ENCODE measurements around the gene PI3. TPM values are rescaled to one million over a fixed set of nuclear protein-coding genes. Genes with fewer than 3 reads are reported as not detected.

The PI3 gene
- total and polyA plus RNA-seq, 5 donors = not detected

DNA sequence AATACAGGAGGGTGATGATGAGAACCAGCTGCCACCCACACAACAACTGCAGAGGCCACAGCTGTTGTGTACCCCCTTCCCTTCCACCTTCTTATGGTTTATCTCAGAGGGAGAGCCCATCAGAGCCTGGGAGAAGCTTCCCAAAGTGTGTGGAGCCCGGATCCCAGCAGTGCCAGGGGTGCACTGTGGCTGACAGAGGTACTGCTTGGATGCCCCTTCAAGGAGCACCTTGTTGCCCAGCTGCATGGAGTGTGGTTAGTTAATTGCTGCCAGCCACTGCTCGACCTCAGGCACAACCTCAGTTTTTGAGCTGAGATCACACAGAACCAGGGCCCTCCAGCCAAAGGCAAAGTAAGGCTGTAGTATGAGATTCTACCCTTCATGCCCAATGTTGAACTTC lies 13.0 kb downstream of the PI3 start:
- H3K9me3 ChIP-seq (ENCODE audit: control insufficient read depth, low read length) = no peaks in the 10 kb centered on the region
- H3K4me3 ChIP-seq (ENCODE audit: low read length) = no peak overlapping the region
- H3K4me1 ChIP-seq (ENCODE audit: control insufficient read depth, insufficient read depth, low read length) = peaks cover 2% of the 10 kb centered on the region
- no peaks in the 10 kb centered on the region for H3K27me3 ChIP-seq (ENCODE audit: control insufficient read depth, insufficient read depth)
- WGBS = 47% methylated on average over 2 of the region's 2 CpGs
- intact Hi-C loops (cut with DNase I) = no loop called here
- DNase-seq = no peak
- no peak for ATAC-seq
- H3K27ac ChIP-seq (ENCODE audit: low read length) = no peak overlapping the region

DNA sequence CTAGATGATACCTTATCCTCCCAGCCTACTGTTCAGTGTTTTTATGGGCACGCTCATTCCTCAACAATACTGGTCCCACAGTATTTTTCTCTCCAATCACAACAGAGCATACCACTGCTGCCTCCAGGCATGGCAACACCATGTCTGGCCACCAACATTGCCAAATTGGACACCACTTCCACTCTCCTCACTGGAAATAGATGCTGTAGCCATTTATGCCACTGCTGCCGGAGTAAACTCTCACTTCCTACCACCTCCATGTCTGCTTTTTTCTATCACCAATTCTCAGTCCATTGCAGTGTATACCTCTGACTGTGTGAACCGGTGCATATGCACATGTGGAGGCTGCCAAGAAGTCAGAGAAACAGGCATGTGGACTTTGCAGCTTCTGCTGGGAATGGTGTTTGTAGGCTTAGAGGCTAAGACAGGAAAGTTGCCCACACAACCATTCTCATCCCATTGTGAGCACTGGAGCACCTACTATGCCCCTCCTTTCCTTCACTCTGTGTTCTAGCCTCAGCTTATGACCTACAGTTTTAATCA lies 14.4 kb downstream of the PI3 start:
- H3K4me3 ChIP-seq (ENCODE audit: low read length) = no peak overlapping the region
- intact Hi-C loops (cut with DNase I) = no loop called here
- DNase-seq (no peak), ATAC-seq (no peak)
- no peak overlapping the region for H3K27ac ChIP-seq (ENCODE audit: low read length)
- no peaks in the 10 kb centered on the region for H3K9me3 ChIP-seq (ENCODE audit: control insufficient read depth, low read length)
- 87% methylated on average over 3 of the region's 3 CpGs for WGBS
- no peaks in the 10 kb centered on the region for H3K27me3 ChIP-seq (ENCODE audit: control insufficient read depth, insufficient read depth)
- H3K4me1 ChIP-seq (ENCODE audit: control insufficient read depth, insufficient read depth, low read length) = peaks cover 2% of the 10 kb centered on the region

DNA sequence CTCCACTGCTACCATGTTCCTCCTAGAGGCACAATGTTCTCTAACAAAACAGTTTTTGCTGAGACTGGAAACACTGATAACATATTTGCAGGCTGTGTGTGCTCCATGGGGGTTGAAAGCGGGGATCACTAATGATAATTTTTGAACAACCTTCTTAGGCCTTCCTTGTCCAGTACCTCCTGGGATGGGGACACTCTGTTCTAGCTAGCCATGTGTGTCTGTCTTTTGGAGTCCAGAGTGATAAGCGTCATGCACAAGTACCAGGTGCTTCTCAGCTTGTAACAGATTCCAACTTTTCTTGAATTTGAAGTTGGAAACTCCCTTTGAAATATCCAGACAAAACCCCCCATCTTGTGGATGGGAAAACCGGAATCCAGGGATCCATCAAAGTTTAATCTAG lies 15.2 kb downstream of the PI3 start:
- intact Hi-C loops (cut with DNase I) = no loop called here
- no peak overlapping the region for H3K27ac ChIP-seq (ENCODE audit: low read length)
- H3K27me3 ChIP-seq (ENCODE audit: control insufficient read depth, insufficient read depth) = no peaks in the 10 kb centered on the region
- WGBS = 79% methylated on average over 3 of the region's 3 CpGs
- ATAC-seq (no peak), DNase-seq (no peak)
- H3K4me1 ChIP-seq (ENCODE audit: control insufficient read depth, insufficient read depth, low read length) = peaks cover 2% of the 10 kb centered on the region
- H3K9me3 ChIP-seq (ENCODE audit: control insufficient read depth, low read length) = no peaks in the 10 kb centered on the region
- H3K4me3 ChIP-seq (ENCODE audit: low read length) = no peak overlapping the region

DNA sequence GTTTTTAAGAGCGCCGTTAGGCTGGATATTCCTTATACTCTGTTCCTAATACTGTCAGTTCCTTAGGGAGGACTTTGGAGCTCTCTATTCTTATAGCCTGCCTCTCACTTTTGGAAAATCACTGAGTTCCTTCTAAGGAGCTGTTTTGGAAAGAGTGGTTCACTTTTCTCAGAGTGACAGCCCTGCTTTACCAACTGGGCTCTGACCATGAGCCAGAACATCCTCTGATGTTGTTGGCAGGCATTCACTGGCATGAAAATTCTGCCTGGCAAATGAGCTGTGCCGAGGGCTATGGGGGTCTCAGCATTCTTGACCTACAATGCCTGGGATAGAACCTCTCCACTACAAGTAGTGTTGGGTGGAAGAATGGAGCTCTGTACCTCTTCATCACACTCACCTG lies 17.2 kb downstream of the PI3 start:
- DNase-seq (no peak), ATAC-seq (no peak)
- Histone ChIP-seq H3K4me1 (ENCODE audit: control insufficient read depth, insufficient read depth, low read length) (peaks cover 2% of the 10 kb centered on the region), H3K27me3 (ENCODE audit: control insufficient read depth, insufficient read depth) (no peaks in the 10 kb centered on the region), H3K4me3 (ENCODE audit: low read length) (no peak overlapping the region), H3K27ac (ENCODE audit: low read length) (no peak overlapping the region), H3K9me3 (ENCODE audit: control insufficient read depth, low read length) (no peaks in the 10 kb centered on the region)
- intact Hi-C loops (cut with DNase I) = no loop called here
- 89% methylated on average over 3 of the region's 3 CpGs for WGBS

DNA sequence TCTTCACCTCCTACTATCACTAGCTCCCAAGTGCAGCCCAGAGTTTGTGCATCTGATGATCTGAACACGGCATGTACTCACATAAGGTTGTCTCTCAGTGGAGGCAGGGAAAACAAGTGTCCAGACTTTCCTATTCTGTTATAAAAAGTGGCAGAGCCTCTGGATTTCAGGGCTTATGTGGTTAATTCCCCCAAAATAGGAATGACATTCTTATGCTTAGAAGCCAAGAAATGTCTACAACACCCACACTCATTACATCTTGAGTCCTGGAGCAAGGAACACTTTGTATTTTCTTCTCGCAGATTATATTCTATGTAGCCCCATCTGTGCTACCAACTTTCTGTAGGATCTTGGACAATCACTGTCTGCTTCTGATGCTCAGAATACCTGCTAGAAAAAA lies 18.6 kb downstream of the PI3 start:
- intact Hi-C loops (cut with DNase I) = no loop called here

DNA sequence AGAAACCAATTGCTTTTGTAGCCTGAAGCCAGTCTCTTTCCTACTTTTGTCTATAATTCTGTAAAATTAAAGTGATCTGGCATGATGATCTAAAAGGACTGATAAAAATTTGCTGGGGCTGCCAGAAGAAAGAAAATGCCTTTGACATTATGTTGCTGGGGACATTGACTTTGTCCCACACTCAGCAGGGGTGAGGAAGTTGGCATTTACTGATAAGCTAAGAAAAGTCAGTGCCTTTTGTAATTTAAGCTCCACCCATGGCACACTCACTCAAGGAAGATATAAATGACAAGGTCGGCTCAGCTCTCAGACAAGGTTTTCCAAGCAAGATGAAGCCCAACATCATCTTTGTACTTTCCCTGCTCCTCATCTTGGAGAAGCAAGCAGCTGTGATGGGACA lies 32.0 kb downstream of the PI3 start, which contains the start of gene SEMG1:
TSS of gene SEMG1 (plus strand) at position 309 of the 400 bp plus-strand sequence. CDS start at position 330, 21 bp downstream.
- no peak for ATAC-seq
- 17% methylated on average over 1 of the region's 1 CpG for WGBS
- Histone ChIP-seq H3K4me1 (ENCODE audit: control insufficient read depth, insufficient read depth, low read length) (no peaks in the 10 kb centered on the region), H3K4me3 (ENCODE audit: low read length) (no peak within 1 kb of the TSS), H3K27ac (ENCODE audit: low read length) (no peak within 1 kb of the TSS), H3K9me3 (ENCODE audit: control insufficient read depth, low read length) (no peaks in the 10 kb centered on the region), H3K27me3 (ENCODE audit: control insufficient read depth, insufficient read depth) (no peaks in the 10 kb centered on the region)
- no peak for DNase-seq
- intact Hi-C loops (cut with DNase I) = no loop called here

More for the DNA sequence above, 18.6 kb downstream of the PI3 start:
- H3K27me3 ChIP-seq (ENCODE audit: control insufficient read depth, insufficient read depth) = no peaks in the 10 kb centered on the region
- no peak overlapping the region for H3K27ac ChIP-seq (ENCODE audit: low read length)
- no peak overlapping the region for H3K4me3 ChIP-seq (ENCODE audit: low read length)
- ATAC-seq (no peak), DNase-seq (no peak)
- no peaks in the 10 kb centered on the region for H3K9me3 ChIP-seq (ENCODE audit: control insufficient read depth, low read length)
- H3K4me1 ChIP-seq (ENCODE audit: control insufficient read depth, insufficient read depth, low read length) = peaks cover 2% of the 10 kb centered on the region
- 85% methylated on average over 2 of the region's 2 CpGs for WGBS

DNA sequence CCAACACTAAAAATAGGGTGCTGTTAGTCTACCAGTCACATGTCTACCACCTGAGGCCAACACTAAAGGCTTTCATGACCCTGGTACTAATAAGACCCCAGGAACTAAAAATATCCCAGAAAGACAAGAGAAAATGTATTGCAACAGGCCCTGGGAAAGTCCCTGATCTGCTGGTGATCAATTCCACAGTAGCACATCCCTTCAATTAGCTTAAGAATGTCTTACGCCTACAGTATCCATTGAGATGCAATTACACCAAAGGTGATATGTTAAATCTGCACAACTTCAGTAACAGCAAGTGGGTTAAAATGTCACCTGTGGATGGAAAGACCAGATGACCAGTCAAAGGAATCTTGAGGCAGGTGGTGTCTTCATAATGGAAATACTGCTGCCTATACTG lies 35.2 kb downstream of the PI3 start:
- Histone ChIP-seq H3K27me3 (ENCODE audit: control insufficient read depth, insufficient read depth) (no peaks in the 10 kb centered on the region), H3K9me3 (ENCODE audit: control insufficient read depth, low read length) (no peaks in the 10 kb centered on the region), H3K27ac (ENCODE audit: low read length) (no peak overlapping the region), H3K4me1 (ENCODE audit: control insufficient read depth, insufficient read depth, low read length) (no peaks in the 10 kb centered on the region), H3K4me3 (ENCODE audit: low read length) (no peak overlapping the region)
- ATAC-seq (no peak), DNase-seq (no peak)
- intact Hi-C loops (cut with DNase I) = no loop called here
- 93% methylated on average over 1 of the region's 1 CpG for WGBS

DNA sequence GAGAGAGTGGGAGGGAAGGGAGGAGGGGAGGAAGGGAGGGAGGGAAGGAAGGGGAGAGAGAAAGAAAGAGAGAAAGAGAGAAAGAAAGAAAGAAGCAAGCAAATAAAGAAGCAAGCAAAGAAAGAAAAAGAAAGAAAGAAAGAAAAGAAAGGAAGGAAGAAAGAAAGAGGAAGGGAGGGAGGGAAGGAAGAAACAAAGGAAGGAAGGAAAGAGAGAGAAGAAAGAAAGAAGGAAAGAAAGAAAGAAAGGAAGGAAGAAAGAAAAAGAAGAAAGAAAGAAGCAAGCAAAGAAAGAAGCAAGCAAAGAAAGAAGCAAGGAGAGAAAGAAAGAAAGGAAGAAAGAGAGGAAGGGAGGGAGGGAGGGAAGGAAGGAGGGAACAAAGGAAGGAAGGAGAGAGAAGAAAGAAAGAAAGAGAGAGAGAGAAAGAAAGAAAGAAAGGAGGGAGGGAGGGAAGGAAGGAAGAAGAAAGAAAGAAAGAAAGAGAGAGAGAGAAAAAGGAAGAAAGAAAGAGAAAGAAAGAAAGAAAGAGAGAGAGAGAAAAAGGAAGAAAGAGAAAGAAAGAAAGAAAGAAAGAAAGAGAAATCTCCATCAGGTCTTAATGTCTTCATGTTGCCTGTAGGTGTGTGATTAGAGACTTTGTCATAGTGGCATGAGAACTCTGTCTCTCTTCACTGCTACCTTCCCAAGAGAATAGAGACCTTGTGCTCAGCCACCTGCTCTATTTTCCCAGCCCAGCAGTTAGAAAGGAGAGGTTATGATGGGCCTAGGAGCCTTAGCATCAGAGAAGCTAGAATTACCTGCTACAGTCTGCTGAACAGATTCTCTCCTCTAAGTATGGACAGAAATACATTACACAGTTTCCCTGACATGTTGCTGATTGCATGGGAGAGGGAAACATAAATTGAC lies 37.1 kb downstream of the PI3 start:
- no peak for ATAC-seq
- intact Hi-C loops (cut with DNase I) = no loop called here

DNA sequence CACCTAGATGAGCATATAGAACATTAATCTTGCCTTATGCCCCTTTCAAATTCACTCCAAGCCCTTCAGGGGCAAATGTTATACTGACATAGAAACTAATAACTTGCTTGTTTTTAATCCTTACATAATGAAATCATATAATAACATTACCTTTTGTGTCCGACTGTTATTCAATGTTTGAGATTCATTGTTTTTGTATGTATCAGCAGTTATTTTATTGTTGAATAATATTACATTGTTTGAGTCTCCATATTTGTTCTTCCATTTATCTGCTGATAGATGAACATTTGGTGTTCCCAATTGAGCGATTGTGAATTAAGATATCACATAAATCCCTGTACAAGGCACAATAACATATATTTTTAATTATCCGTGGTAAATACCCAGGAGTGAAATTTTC lies 38.1 kb downstream of the PI3 start:
- intact Hi-C loops (cut with DNase I) = no loop called here
- Histone ChIP-seq H3K4me1 (ENCODE audit: control insufficient read depth, insufficient read depth, low read length) (no peaks in the 10 kb centered on the region), H3K9me3 (ENCODE audit: control insufficient read depth, low read length) (no peaks in the 10 kb centered on the region), H3K27me3 (ENCODE audit: control insufficient read depth, insufficient read depth) (no peaks in the 10 kb centered on the region), H3K4me3 (ENCODE audit: low read length) (no peak overlapping the region), H3K27ac (ENCODE audit: low read length) (no peak overlapping the region)
- DNase-seq (no peak), ATAC-seq (no peak)
- WGBS = 84% methylated on average over 3 of the region's 3 CpGs

More for the DNA sequence above, 37.1 kb downstream of the PI3 start:
- Histone ChIP-seq H3K27me3 (ENCODE audit: control insufficient read depth, insufficient read depth) (no peaks in the 10 kb centered on the region), H3K27ac (ENCODE audit: low read length) (no peak overlapping the region), H3K9me3 (ENCODE audit: control insufficient read depth, low read length) (no peaks in the 10 kb centered on the region), H3K4me3 (ENCODE audit: low read length) (no peak overlapping the region), H3K4me1 (ENCODE audit: control insufficient read depth, insufficient read depth, low read length) (no peaks in the 10 kb centered on the region)
- no peak for DNase-seq

DNA sequence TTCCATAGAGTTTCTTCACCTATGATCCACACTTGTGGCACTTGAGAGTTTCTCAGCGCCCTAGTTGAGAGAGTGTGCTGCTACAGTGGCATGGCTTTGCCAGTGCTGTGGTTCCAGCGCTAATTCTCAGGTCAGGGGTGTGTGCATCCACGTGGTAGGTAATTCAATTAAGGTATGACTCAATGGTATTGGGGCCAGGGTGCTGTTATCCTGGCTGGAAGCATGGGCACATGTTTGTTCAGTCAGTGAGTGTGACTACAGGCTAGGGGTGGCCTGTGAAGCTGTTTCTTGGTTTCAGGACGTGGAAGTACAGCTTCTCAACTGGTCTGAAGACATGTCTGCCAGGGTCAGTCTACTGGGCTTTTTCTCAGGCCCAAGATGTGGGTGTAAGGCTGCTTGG lies 43.4 kb downstream of the PI3 start:
- Histone ChIP-seq H3K4me1 (ENCODE audit: control insufficient read depth, insufficient read depth, low read length) (no peaks in the 10 kb centered on the region), H3K9me3 (ENCODE audit: control insufficient read depth, low read length) (no peaks in the 10 kb centered on the region), H3K27me3 (ENCODE audit: control insufficient read depth, insufficient read depth) (no peaks in the 10 kb centered on the region), H3K27ac (ENCODE audit: low read length) (no peak overlapping the region), H3K4me3 (ENCODE audit: low read length) (no peak overlapping the region)
- intact Hi-C loops (cut with DNase I) = no loop called here
- WGBS = 71% methylated on average over 4 of the region's 4 CpGs
- DNase-seq (no peak), ATAC-seq (no peak)

DNA sequence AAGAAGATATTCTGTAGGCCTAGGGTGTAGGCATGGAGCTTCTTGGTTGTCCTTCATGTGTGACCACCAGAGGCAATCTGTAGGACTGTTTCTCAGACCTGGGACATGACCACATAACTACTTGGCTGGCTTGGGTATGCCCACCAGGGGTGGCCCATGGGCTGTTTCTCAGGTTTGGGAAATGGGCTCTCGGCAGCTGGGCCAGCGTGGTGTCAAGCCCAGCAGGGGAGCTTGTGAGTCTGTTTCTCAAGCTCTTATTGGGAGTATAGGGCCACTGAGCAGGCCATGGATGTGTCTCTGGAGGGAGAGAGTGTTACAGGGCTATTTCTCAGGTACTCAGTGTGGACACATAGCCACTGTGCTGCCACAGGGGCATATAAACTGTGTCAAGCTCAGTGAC lies 43.9 kb downstream of the PI3 start:
- intact Hi-C loops (cut with DNase I) = no loop called here
- no peak for DNase-seq
- no peaks in the 10 kb centered on the region for H3K4me1 ChIP-seq (ENCODE audit: control insufficient read depth, insufficient read depth, low read length)
- 76% methylated on average over 2 of the region's 2 CpGs for WGBS
- H3K27me3 ChIP-seq (ENCODE audit: control insufficient read depth, insufficient read depth) = peaks cover 2% of the 10 kb centered on the region
- H3K9me3 ChIP-seq (ENCODE audit: control insufficient read depth, low read length) = no peaks in the 10 kb centered on the region
- no peak overlapping the region for H3K27ac ChIP-seq (ENCODE audit: low read length)
- ATAC-seq = no peak
- H3K4me3 ChIP-seq (ENCODE audit: low read length) = no peak overlapping the region
